BE2C (cell line): ENCODE results near the gene PRDM16.

Source experiments
- DNase-seq: peaks from one replicate; pipeline ENCODE4 v3.0.0-alpha.2; 2020
- H3K27me3 ChIP-seq: fragments of 250-450 bp; sonication (Bioruptor Pico); 2 replicates; pipeline ENCODE4 v1.5.1; 2020; ENCODE audit warnings: mild to moderate bottlenecking
- H3K36me3 ChIP-seq: fragments of 250-450 bp; sonication (Bioruptor Pico); 2 replicates; pipeline ENCODE4 v1.5.1; 2020; ENCODE audit warnings: mild to moderate bottlenecking
- H3K4me1 ChIP-seq: fragments of 250-450 bp; sonication (Bioruptor Pico); 2 replicates; pipeline ENCODE4 v1.5.1; 2020
- H3K4me3 ChIP-seq: 2 replicates; pipeline ENCODE4 v1.5.1; 2011; ENCODE audit warnings: low read depth, low read length
- H3K9me3 ChIP-seq: fragments of 250-450 bp; sonication (Bioruptor Pico); 2 replicates; pipeline ENCODE4 v1.5.1; 2020
- CTCF ChIP-seq: IDR thresholded peaks from 2 replicates; pipeline ENCODE4 v1.5.1; 2012; ENCODE audit warnings: mild to moderate bottlenecking, low read depth, low read length

Gene PRDM16

DNA sequence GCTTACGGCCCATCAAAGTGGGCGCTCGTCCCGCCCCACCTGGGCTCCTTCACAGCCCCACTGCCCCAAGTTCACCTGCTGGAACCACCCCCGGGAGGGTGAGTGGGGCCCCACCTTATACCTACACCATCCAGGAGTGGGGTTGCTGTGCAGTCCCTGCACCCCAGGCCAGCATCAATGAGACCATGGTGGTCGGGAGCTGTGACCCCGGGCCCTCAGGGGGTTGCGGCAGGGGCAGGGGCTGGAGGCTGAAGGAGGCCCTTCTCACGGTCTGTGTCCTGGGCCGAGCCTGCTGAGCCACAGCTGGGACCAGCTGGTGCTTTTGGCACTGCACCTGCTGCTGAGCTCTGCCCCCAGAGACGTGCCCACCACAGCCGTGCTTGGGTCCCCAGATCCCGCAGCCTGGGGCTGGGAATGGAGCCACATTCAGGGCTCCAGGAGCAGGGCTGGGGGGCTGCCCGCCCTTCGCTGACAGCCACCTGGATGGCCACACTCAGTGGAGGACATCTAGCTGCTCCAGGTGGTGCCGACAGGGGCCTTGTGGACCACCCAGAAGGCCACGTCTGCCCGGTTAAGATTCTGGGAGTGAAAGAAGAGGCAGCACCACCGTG, 30.3 kb upstream of the PRDM16 start:
- no peak for DNase-seq
- H3K4me1 ChIP-seq, result no peaks in the 10 kb centered on the region
- no peak overlapping the region for H3K4me3 ChIP-seq
- no peaks in the 10 kb centered on the region; the same call in 1 of the 2 replicates for H3K27me3 ChIP-seq
- H3K9me3 ChIP-seq, result no peaks in the 10 kb centered on the region
- H3K36me3 ChIP-seq, result no peaks in the 10 kb centered on the region
- TF ChIP-seq CTCF, result no peak

- TF ChIP-seq CTCF, result no peak
- DNase-seq, result no peak
Measured at GRCh38 chr1:3040004-3040403, 29.0 kb upstream of the PRDM16 start.

DNA sequence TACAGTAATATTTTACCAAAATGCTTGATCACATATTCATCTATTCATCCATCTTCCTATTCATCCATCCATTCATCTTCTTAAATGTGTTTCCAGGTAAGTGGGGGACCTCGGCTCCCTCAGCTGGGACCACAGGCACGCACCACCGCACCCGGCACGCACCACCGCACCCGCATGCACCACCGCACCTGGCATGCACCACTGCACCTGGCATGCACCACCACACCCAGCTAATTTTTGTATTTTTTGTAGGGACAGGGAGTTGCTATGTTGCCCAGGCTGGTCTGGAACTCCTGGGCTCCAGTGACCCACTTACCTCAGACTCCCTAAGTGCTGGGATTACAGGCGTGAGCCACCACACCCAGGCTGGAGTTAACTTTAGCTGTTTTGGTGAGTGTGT, 26.5 kb upstream of the PRDM16 start:
- H3K36me3 ChIP-seq, result no peaks in the 10 kb centered on the region
- TF ChIP-seq CTCF, result no peak
- H3K27me3 ChIP-seq, result no peaks in the 10 kb centered on the region
- no peak overlapping the region for H3K4me3 ChIP-seq
- no peaks in the 10 kb centered on the region for H3K9me3 ChIP-seq
- H3K4me1 ChIP-seq, result no peaks in the 10 kb centered on the region
- DNase-seq, result no peak

More at GRCh38 chr1:3040004-3040403, 29.0 kb upstream of the PRDM16 start:
- Histone ChIP-seq H3K9me3 (no peaks in the 10 kb centered on the region), H3K4me1 (no peaks in the 10 kb centered on the region), H3K36me3 (no peaks in the 10 kb centered on the region), H3K27me3 (no peaks in the 10 kb centered on the region), H3K4me3 (no peak overlapping the region)

- TF ChIP-seq CTCF, result no peak
- no peak for DNase-seq
- no peaks in the 10 kb centered on the region for H3K9me3 ChIP-seq
- H3K4me1 ChIP-seq, result no peaks in the 10 kb centered on the region
- H3K27me3 ChIP-seq, result no peaks in the 10 kb centered on the region
- H3K36me3 ChIP-seq, result no peaks in the 10 kb centered on the region
- no peak overlapping the region for H3K4me3 ChIP-seq
Measured at GRCh38 chr1:3049164-3049563, 19.8 kb upstream of the PRDM16 start.

DNA sequence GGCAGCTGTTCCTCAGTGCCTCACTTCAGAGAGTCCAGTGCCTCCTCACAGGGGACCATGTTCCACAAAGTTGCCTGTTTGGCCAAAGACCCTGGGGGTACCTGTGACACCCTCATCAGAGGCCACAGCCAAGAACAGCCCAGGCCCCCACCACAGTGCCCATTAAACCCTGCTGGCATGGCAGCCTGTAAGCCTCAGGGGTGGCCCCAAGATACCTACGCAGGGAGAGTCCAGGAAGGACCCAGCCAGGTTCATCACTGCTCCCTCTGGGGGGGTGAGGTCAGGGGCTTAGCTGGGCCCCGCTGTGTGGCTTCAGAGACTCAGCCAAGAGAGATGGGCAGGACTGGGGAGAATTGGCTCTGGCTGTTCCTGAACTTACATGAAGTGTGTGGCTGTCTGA, 19.1 kb upstream of the PRDM16 start:
- Histone ChIP-seq H3K4me3 (no peak overlapping the region), H3K4me1 (no peaks in the 10 kb centered on the region), H3K9me3 (no peaks in the 10 kb centered on the region), H3K27me3 (no peaks in the 10 kb centered on the region), H3K36me3 (no peaks in the 10 kb centered on the region)
- no peak for DNase-seq
- no peak for TF ChIP-seq CTCF

DNA sequence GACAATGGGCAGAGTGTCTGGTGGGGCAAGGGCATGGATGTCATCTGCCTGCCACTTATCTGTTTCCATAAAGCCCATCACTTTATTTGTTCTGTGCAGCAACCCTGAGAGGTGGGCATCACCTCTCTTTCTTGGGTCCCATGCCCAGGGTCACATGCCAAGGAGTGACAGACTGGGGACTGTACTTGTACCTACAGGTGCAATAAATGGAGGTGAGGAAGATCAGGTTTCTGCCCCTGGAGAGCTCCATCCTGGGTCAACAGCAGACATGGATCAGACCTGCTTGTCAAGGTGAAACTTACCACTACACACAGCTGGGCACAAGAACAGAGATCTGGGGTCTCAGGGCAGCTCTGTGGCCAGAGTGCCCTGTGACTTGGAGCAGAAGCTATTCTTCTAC, 18.4 kb upstream of the PRDM16 start:
- Histone ChIP-seq H3K9me3 (no peaks in the 10 kb centered on the region), H3K4me1 (no peaks in the 10 kb centered on the region), H3K27me3 (no peaks in the 10 kb centered on the region), H3K4me3 (no peak overlapping the region), H3K36me3 (no peaks in the 10 kb centered on the region)
- no peak for DNase-seq
- no peak for TF ChIP-seq CTCF
